Neutrophil (primary cell): ENCODE results near the gene FBN1.

Experiments used
- H3K27ac ChIP-seq: fragments of 200-600 bp; sonication (generic); 2 replicates; pipeline ENCODE4 v1.5.1; 2016; ENCODE audit warnings: mild to moderate bottlenecking, moderate library complexity
- H3K27me3 ChIP-seq: fragments of 200-600 bp; sonication (generic); 2 replicates; pipeline ENCODE4 v1.6.0; 2016; ENCODE audit warnings: mild to moderate bottlenecking
- H3K36me3 ChIP-seq: fragments of 200-600 bp; sonication (generic); 2 replicates; pipeline ENCODE4 v1.5.1; 2017
- H3K4me1 ChIP-seq, 2 experiments: fragments of 200-600 bp in 1 of 2; sonication (generic) in 1 of 2; 1 replicate in 1 of 2; 2 replicates in 1 of 2; pipeline versions ENCODE4 v1.5.1 to v1.6.1; 2013 to 2016; ENCODE audit warnings: low read depth in 1 of 2, low read length in 1 of 2, mild to moderate bottlenecking in 1 of 2, moderate library complexity in 1 of 2; ENCODE audit not compliant: control insufficient read depth in 1 of 2, insufficient read depth in 1 of 2
- H3K4me3 ChIP-seq, 2 experiments: fragments of 200-600 bp in 1 of 2; sonication (generic) in 1 of 2; 1 replicate in 1 of 2; 2 replicates in 1 of 2; pipeline ENCODE4 v1.5.1; 2013 to 2016; ENCODE audit warnings: low read depth in 1 of 2, low read length in 1 of 2, mild to moderate bottlenecking in 1 of 2, moderate library complexity in 1 of 2
- H3K9me3 ChIP-seq: fragments of 200-600 bp; sonication (generic); 2 replicates; pipeline ENCODE4 v1.5.1; 2016
- CTCF ChIP-seq: fragments of 200-600 bp; sonication (generic); IDR thresholded peaks from 2 replicates; pipeline ENCODE4 v1.5.1; 2016; ENCODE audit warnings: antibody characterized with exemption

The FBN1 gene

GRCh38 chr15:48507416-48508065 is 138.0 kb downstream of the FBN1 start:
- Histone ChIP-seq H3K27me3 (no peaks in the 10 kb centered on the region), H3K4me3 (no peak overlapping the region), H3K9me3 (no peaks in the 10 kb centered on the region), H3K36me3 (peaks cover 48% of the 10 kb centered on the region), H3K27ac (no peak overlapping the region), H3K4me1 (no peaks in the 10 kb centered on the region)
- peak; percentile 22 for TF ChIP-seq CTCF

GRCh38 chr15:48505067-48505466 is 140.4 kb downstream of the FBN1 start:
- H3K27ac ChIP-seq: no peak overlapping the region
- TF ChIP-seq CTCF: no peak
- peaks cover 45% of the 10 kb centered on the region for H3K36me3 ChIP-seq
- no peaks in the 10 kb centered on the region for H3K9me3 ChIP-seq
- H3K4me1 ChIP-seq: no peaks in the 10 kb centered on the region
- no peaks in the 10 kb centered on the region for H3K27me3 ChIP-seq
- H3K4me3 ChIP-seq: no peak overlapping the region

- no peak for TF ChIP-seq CTCF
- H3K4me1 ChIP-seq: no peaks in the 10 kb centered on the region
- H3K36me3 ChIP-seq: peaks cover 58% of the 10 kb centered on the region
- H3K27me3 ChIP-seq: no peaks in the 10 kb centered on the region
- no peak overlapping the region for H3K27ac ChIP-seq
- H3K4me3 ChIP-seq: no peak overlapping the region
- no peaks in the 10 kb centered on the region for H3K9me3 ChIP-seq
Measured at GRCh38 chr15:48501208-48501607, 144.3 kb downstream of the FBN1 start.

- Histone ChIP-seq H3K4me1 (no peaks in the 10 kb centered on the region), H3K27me3 (no peaks in the 10 kb centered on the region), H3K27ac (no peak overlapping the region), H3K36me3 (peaks cover 64% of the 10 kb centered on the region), H3K4me3 (no peak overlapping the region), H3K9me3 (no peaks in the 10 kb centered on the region)
- no peak for TF ChIP-seq CTCF
Measured at GRCh38 chr15:48500595-48500994, 144.9 kb downstream of the FBN1 start.

GRCh38 chr15:48499978-48500377 is 145.5 kb downstream of the FBN1 start:
- Histone ChIP-seq H3K27ac (no peak overlapping the region), H3K4me1 (no peaks in the 10 kb centered on the region), H3K4me3 (no peak overlapping the region), H3K27me3 (no peaks in the 10 kb centered on the region), H3K36me3 (peaks cover 65% of the 10 kb centered on the region), H3K9me3 (no peaks in the 10 kb centered on the region)
- TF ChIP-seq CTCF: no peak
